Heart left ventricle (tissue), 16 donors: Measurements from ENCODE around the gene UBL3. TPM values are rescaled to one million over a fixed set of nuclear protein-coding genes. Genes with fewer than 3 reads are reported as not detected.
A peak's percentile ranks its signal among the peaks of the same experiment; 100 is the strongest.

Source experiments
- ATAC-seq, 4 donors: fragments of 200-7000 bp; cut with Tn5 transposase; one replicate each; pipeline ENCODE4 v1.9.1; 2020 to 2022; ENCODE audit warnings: moderate library complexity in 4 of 4, mild to moderate bottlenecking in 3 of 4, moderate number of reproducible peaks in 1 of 4
- DNase-seq, 5 donors: peaks; one replicate each; pipeline ENCODE4 v3.0.0-alpha.2; 2020
- H3K27ac ChIP-seq, 12 donors: fragments of 200-600 bp; sonication (generic) in 4 of 12; one replicate each; pipeline versions ENCODE4 v1.5.0 to v1.8.0; 2016 to 2022; ENCODE audit warnings: mild to moderate bottlenecking in 2 of 12
- H3K27me3 ChIP-seq, 9 donors: fragments of 200-600 bp; sonication (generic) in 2 of 9; one replicate each; pipeline versions ENCODE4 v1.5.1 to v1.8.0; 2016 to 2022; ENCODE audit warnings: mild to moderate bottlenecking in 3 of 9
- H3K36me3 ChIP-seq, 9 donors: fragments of 200-600 bp; sonication (generic) in 2 of 9; one replicate each; pipeline versions ENCODE4 v1.5.0 to v1.8.0; 2018 to 2022; ENCODE audit warnings: mild to moderate bottlenecking in 2 of 9
- H3K4me1 ChIP-seq, 12 donors: fragments of 200-600 bp; sonication (generic) in 4 of 12; one replicate each; pipeline versions ENCODE4 v1.5.0 to v1.8.0; 2016 to 2022; ENCODE audit warnings: mild to moderate bottlenecking in 3 of 12
- H3K4me3 ChIP-seq, 12 donors: fragments of 200-600 bp; sonication (generic) in 4 of 12; one replicate each; pipeline versions ENCODE4 v1.5.0 to v1.8.0; 2017 to 2022; ENCODE audit warnings: mild to moderate bottlenecking in 9 of 12, moderate library complexity in 4 of 12
- H3K9me3 ChIP-seq, 12 donors: fragments of 200-600 bp; sonication (generic) in 4 of 12; one replicate each; pipeline versions ENCODE4 v1.5.0 to v1.8.0; 2016 to 2022; ENCODE audit warnings: mild to moderate bottlenecking in 1 of 12
- POLR2A ChIP-seq, 2 donors: fragments of 450-650 bp; IDR thresholded peaks; one replicate each; pipeline ENCODE4 v1.6.1; 2017; ENCODE audit warnings: antibody characterized with exemption in 2 of 2, mild to moderate bottlenecking in 2 of 2, moderate library complexity in 2 of 2
- WGBS, 4 donors: extraction: QIAGEN DNeasy Blood & Tissue Kit in 2 of 4; methylation state at CpG; one replicate each; pipeline versions ENCODE4 v1.1.5 to v1.1.7; 2013 to 2018; 5-methylcytosine and 5-hydroxymethylcytosine counted together
- intact Hi-C, 10 donors: fragments of 100-400 bp; cut with DNase I; formaldehyde crosslinking; loops; one replicate each; pipeline versions ENCODE4 v1.11.1 to v1.14.2; 2022
- long read RNA-seq, 3 donors: library from polyadenylated mRNA; unstranded; transcript quantifications; one replicate each; pipeline ENCODE4 v2.0.0, GENCODE V29; 2020 to 2021
- polyA plus RNA-seq, 2 donors: library from polyadenylated mRNA; stranded (reverse); fragments of 200-250 nt; gene quantifications; one replicate each; pipeline ENCODE4 v1.2.3, GENCODE V29; 2013
- total RNA-seq, 9 donors: library from RNA; depleted of rRNA in 2 of 9; stranded (reverse); fragments of >200 nt in 2 of 9; fragmentation: NEBNext Ultra II Directional in 3 of 9; extraction: Animal tissue kit (Norgen Biotek cat#: 25700) in 3 of 9; gene quantifications; one replicate each; pipeline versions ENCODE4 v1.1.0 to v1.2.4, GENCODE V29; 2016 to 2023
- TF ChIP-seq, protein P1 (sequence below), 12 donors: fragments of 200-600 bp; sonication (generic) in 4 of 12; IDR thresholded peaks; one replicate each; pipeline versions ENCODE4 v1.5.0 to v1.8.0; 2018 to 2022; ENCODE audit warnings: antibody characterized with exemption in 12 of 12, mild to moderate bottlenecking in 5 of 12
- donor health status: ischemic (EF 13 %, LVEDD 7.1; RV severe dilation, severe dysfunction).
- donor health status: healthy with polysubstance abuse.
- donor health status: DM: no; HTN: yes; CAD: no.
- donor health status: DM: no; HTN: no; CAD: no.
- donor health status: ischemic (EF 25% LVEDD 6.9; RV normal size, moderate dysfunction).
- donor health status: ischemic (EF 25% LVEDD 5.7; RV mildly dilated, moderate dysfunction).
- donor health status: healthy.
- donor health status: DM: yes; HTN: yes; CAD: no.
- donor health status: ischemic (EF 35%, LVEDD 5.7; RV mildly dilated, moderate dysfunction).
- donor health status: nonischemic (EF 11% LVEDD 7.7; RV severe dilation, severe dysfunction).
- donor health status: DM: yes; HTN: yes; CAD: no.
- donor health status: PGD.
- donor health status: ischemic (EF 29% LVEDD 5.4; RV normal size, mild dysfunction).
- donor health status: nonischemic (EF 23%, LVEDD 6.1; RV moderate dilation, normal function).

Gene UBL3, protein sequence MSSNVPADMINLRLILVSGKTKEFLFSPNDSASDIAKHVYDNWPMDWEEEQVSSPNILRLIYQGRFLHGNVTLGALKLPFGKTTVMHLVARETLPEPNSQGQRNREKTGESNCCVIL
- 10 to 100 TPM; 19.0 to 27.7 (median 21.2) TPM for total RNA-seq
- 10 to 100 TPM in 1 of 2 donors, 1 to 10 TPM in 1; 9.1 to 19.4 TPM for polyA plus RNA-seq
- long read RNA-seq, donor 1, full-length matches to known transcripts, result 60 of 66 reads
- long read RNA-seq, donor 1, partial matches to known transcripts, result 0 of 66 reads
- long read RNA-seq, donor 1, other reads (novel, unspliced or antisense), result 6 of 66 reads
- long read RNA-seq, donor 2, full-length matches to known transcripts, result 23 of 26 reads
- long read RNA-seq, donor 2, partial matches to known transcripts, result 0 of 26 reads
- long read RNA-seq, donor 2, other reads (novel, unspliced or antisense), result 3 of 26 reads
- long read RNA-seq, donor 3, full-length matches to known transcripts, result 98 of 106 reads
- long read RNA-seq, donor 3, partial matches to known transcripts, result 7 of 106 reads
- long read RNA-seq, donor 3, other reads (novel, unspliced or antisense), result 1 of 106 reads

DNA sequence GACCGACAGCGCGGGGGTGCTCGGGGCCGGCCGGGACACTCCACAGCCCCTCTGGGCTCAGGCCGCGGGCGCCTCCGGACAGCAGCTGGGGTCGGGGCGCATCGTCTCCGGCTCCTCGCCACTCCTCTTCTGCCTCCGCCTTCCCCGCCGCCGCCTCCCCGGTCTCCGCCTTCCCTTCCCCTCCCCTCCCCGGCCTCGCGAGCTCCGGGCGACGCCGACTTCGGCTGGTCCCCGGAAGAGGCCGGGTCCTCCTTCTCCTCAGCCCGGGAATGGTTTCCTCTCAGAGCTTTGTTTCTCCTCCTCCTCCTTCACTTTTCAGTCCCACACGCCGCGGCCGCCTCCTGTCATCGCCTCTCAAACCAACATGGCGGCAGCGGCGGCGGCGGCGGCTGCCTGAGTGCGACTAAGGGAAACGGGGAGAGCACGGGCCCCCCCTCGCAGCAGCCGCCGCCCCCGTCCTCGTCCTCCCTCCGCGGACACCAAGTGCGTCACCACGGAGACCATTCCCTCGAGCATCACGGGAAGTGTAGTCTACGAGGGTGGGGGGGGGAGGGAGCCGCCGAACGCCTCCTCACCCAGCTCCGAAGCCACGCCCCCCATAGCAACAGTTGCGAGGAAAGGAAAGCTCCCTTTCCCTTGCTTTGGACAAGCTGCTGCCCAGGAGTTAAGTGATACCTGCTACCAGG is at the start of gene UBL3:
UBL3 (minus strand) TSS at position 405 of the 686 bp plus-strand sequence. CDS start 1,079 bp downstream, outside the sequence.
- Histone ChIP-seq H3K36me3 (no peaks in the 10 kb centered on the region), H3K9me3 (no peaks in the 10 kb centered on the region), H3K27ac (peak within 1 kb of the TSS; percentile 96 to 99 (median 98)), H3K4me1 (peaks cover 0 to 29% (median 19%) of the 10 kb centered on the region in 12 donors), H3K4me3 (peak within 1 kb of the TSS; percentile 64 to 96 (median 89)), H3K27me3 (no peaks in the 10 kb centered on the region)
- intact Hi-C loops, result loop anchor here in 5 of 10 donors (2.0 to 10.0 kb wide), 4 partner anchors 72 to 612 kb away; no protein-coding TSS in a partner anchor
- TF ChIP-seq, protein P1, sequence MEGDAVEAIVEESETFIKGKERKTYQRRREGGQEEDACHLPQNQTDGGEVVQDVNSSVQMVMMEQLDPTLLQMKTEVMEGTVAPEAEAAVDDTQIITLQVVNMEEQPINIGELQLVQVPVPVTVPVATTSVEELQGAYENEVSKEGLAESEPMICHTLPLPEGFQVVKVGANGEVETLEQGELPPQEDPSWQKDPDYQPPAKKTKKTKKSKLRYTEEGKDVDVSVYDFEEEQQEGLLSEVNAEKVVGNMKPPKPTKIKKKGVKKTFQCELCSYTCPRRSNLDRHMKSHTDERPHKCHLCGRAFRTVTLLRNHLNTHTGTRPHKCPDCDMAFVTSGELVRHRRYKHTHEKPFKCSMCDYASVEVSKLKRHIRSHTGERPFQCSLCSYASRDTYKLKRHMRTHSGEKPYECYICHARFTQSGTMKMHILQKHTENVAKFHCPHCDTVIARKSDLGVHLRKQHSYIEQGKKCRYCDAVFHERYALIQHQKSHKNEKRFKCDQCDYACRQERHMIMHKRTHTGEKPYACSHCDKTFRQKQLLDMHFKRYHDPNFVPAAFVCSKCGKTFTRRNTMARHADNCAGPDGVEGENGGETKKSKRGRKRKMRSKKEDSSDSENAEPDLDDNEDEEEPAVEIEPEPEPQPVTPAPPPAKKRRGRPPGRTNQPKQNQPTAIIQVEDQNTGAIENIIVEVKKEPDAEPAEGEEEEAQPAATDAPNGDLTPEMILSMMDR (IDR thresholded peaks at IDR 0.05), result no peak
- TF ChIP-seq POLR2A (IDR thresholded peaks at IDR 0.05), result peak in 1 of 2 donors; percentile 77
- WGBS, 4 donors, result 0 to 1% (median 1%) methylated on average over 54 to 64 of the region's 64 CpGs
- peak; percentile 96 to 98 (median 98) for ATAC-seq
- peak; percentile 97 for DNase-seq

DNA sequence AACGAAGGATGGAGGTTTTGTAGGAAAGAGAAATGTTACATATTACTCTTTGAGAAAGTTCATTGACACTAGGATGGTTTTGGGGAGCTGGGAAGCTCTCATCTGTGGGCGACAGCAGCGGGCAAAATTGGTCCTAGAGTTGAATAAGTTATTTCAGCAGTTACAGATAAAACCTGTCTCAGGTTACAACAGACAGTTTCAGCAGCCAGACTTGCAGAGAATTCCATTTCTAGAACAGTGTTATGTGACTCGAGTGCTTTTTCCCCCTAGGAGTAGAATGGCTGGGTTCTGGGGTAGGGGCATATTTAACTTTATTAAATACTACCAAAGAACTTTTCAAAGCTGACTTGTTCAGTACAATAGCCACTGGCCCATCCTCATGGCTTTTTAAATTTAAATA is 46.7 kb upstream of the UBL3 start:
- peaks cover 0 to 7% (median 0%) of the 10 kb centered on the region in 12 donors for H3K4me1 ChIP-seq
- ATAC-seq, result no peak
- H3K36me3 ChIP-seq, result no peaks in the 10 kb centered on the region
- no peak overlapping the region for H3K27ac ChIP-seq
- no peak overlapping the region for H3K4me3 ChIP-seq
- peaks cover 0 to 11% (median 0%) of the 10 kb centered on the region in 12 donors for H3K9me3 ChIP-seq
- 50 to 55% (median 53%) methylated on average over 4 of the region's 4 CpGs for WGBS, 4 donors
- intact Hi-C loops, result no loop called here
- no peak for DNase-seq
- TF ChIP-seq, protein P1 (IDR thresholded peaks at IDR 0.05), result no peak
- no peak for TF ChIP-seq POLR2A (IDR thresholded peaks at IDR 0.05)
- H3K27me3 ChIP-seq, result no peaks in the 10 kb centered on the region

DNA sequence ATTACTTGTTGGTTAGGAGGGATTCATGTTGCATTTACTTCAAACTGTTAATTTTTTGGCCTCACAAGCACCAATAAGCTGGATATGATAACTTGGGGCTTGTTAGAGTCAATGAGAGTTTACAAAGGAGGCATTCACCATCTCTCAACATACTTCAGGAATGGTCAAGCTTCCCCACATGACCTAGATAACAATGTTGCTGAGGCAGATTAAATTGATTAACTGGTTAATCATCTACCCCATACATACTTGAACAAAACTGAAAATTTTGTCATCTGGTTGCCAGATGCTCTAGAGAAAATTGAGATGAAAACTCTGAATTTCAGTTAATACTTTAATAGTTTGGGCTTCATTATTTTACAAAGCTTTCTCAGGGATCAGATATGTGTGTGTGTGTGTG is 43.0 kb upstream of the UBL3 start:
- H3K4me3 ChIP-seq, result no peak overlapping the region
- H3K9me3 ChIP-seq, result no peaks in the 10 kb centered on the region
- no peaks in the 10 kb centered on the region for H3K27me3 ChIP-seq
- H3K27ac ChIP-seq, result no peak overlapping the region
- no peak for TF ChIP-seq POLR2A (IDR thresholded peaks at IDR 0.05)
- TF ChIP-seq, protein P1 (IDR thresholded peaks at IDR 0.05), result no peak
- ATAC-seq (no peak), DNase-seq (no peak)
- H3K36me3 ChIP-seq, result no peaks in the 10 kb centered on the region
- no peaks in the 10 kb centered on the region for H3K4me1 ChIP-seq
- intact Hi-C loops, result no loop called here

DNA sequence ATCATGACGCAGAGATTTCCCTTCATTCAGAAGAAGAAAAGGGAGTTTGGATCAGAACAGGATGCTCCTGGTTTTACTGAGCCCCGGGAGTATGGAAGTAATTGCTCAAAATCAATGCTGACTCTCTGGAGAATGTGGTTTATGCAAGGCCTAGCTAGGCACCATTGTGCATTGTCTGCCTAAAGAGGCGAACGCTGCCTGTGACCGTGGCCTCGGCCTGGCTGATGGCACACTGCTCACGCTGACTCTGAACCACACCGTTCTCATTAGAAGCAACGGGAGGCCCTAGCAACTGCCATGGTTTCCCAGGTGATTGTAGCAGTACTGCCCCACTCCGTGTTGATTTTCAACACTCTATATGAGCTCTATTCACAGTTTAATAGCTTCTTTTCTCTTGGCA is 41.7 kb upstream of the UBL3 start:
- Histone ChIP-seq H3K27ac (no peak overlapping the region), H3K4me3 (no peak overlapping the region), H3K4me1 (no peaks in the 10 kb centered on the region), H3K27me3 (no peaks in the 10 kb centered on the region), H3K36me3 (no peaks in the 10 kb centered on the region), H3K9me3 (no peaks in the 10 kb centered on the region)
- WGBS, 4 donors, result 72 to 80% (median 75%) methylated on average over 10 of the region's 10 CpGs
- intact Hi-C loops, result no loop called here
- TF ChIP-seq, protein P1 (IDR thresholded peaks at IDR 0.05), result no peak
- no peak for TF ChIP-seq POLR2A (IDR thresholded peaks at IDR 0.05)
- ATAC-seq (no peak), DNase-seq (no peak)
